Calu3 (cell line): ENCODE measurements around the gene DESI2. TPM values are rescaled to one million over a fixed set of nuclear protein-coding genes. Genes with fewer than 3 reads are reported as not detected.
"Not testable (repeated sequence)": the region's sequence is repeated elsewhere in the genome, so short reads cannot be mapped to it uniquely, and the experiment has no call there.

Experiments used
- BruUV-seq: library from RNA; stranded (reverse); fragments of 400-500 nt; replicated peaks from 2 replicates; lab custom pipeline; 2021; lab: Mats Ljungman, UMichigan
- CTCF ChIA-PET: fragments of 300-600 bp; sonication (Branson Sonifier 250); formaldehyde crosslinking; loops from one replicate; lab custom pipeline; 2022; ENCODE audit warnings: antibody characterized with exemption; lab: Charles Lee
- DNase-seq: peaks from one replicate; pipeline ENCODE4 v3.0.0; 2022
- H3K27ac Mint-ChIP-seq: one replicate; pipeline ENCODE4 v1.8.0; 2022; ENCODE audit warnings: mixed read lengths; ENCODE audit not compliant: unreplicated experiment
- H3K27me3 Mint-ChIP-seq: one replicate; pipeline ENCODE4 v1.8.0; 2022; ENCODE audit warnings: mixed read lengths; ENCODE audit not compliant: unreplicated experiment
- H3K36me3 Mint-ChIP-seq: one replicate; pipeline ENCODE4 v1.8.0; 2022; ENCODE audit warnings: mild to moderate bottlenecking, moderate library complexity, mixed read lengths; ENCODE audit not compliant: insufficient read depth, unreplicated experiment
- H3K4me1 Mint-ChIP-seq: one replicate; pipeline ENCODE4 v1.8.0; 2022; ENCODE audit warnings: mild to moderate bottlenecking, low read depth, mixed read lengths; ENCODE audit not compliant: unreplicated experiment
- H3K4me3 Mint-ChIP-seq: one replicate; pipeline ENCODE4 v1.8.0; 2022; ENCODE audit warnings: mild to moderate bottlenecking, low read depth, moderate library complexity, mixed read lengths; ENCODE audit not compliant: unreplicated experiment
- H3K9me3 Mint-ChIP-seq: one replicate; pipeline ENCODE4 v1.8.0; 2022; ENCODE audit warnings: low read depth, mixed read lengths; ENCODE audit not compliant: unreplicated experiment
- intact Hi-C: fragments of 100-400 bp; cut with micrococcal nuclease; formaldehyde crosslinking; loops from one replicate; pipeline ENCODE4 v1.10.0; 2022; ENCODE audit not compliant: unreplicated experiment
- total RNA-seq: library from RNA; stranded (reverse); gene quantifications from 2 replicates; pipeline ENCODE4 v1.2.3, GENCODE V29; 2022
- TF ChIP-seq, protein P1 (sequence below): fragments of 200-600 bp; IDR thresholded peaks from one replicate; pipeline ENCODE4 v1.8.0; 2022; ENCODE audit warnings: antibody characterized with exemption; ENCODE audit not compliant: unreplicated experiment

Gene DESI2
- total RNA-seq, 1 experiment from 2014 or later: 39.1 TPM

DNA sequence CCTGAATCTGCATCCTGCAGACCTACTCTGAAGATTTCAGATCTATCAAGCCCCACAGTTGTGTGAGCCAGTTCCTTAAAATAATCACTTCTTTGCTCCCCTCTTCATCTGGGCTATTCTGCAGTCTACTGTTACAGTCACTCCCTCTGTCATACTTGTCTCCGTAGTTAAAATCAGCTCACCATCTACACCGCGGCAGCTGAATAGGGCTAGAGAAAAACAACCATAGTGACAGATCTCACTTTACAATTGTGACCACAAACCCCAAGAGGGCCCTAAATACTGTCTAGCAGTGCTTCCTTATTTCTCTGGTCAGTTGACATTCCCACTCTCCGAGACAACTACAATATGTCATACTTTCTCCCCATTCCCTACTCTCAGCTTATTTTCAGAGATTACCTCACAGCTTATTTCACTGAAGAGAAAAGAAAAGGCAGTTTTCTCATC lies 12.9 kb downstream of the DESI2 start:
- Mint-ChIP-seq H3K4me3 (no peak overlapping the region), H3K4me1 (no peaks in the 10 kb centered on the region), H3K36me3 (no peaks in the 10 kb centered on the region), H3K9me3 (no peaks in the 10 kb centered on the region), H3K27ac (no peak overlapping the region), H3K27me3 (no peaks in the 10 kb centered on the region)
- no peak for DNase-seq
- no TSS peak for BruUV-seq
- CTCF ChIA-PET: no interaction called here
- TF ChIP-seq, protein P1, sequence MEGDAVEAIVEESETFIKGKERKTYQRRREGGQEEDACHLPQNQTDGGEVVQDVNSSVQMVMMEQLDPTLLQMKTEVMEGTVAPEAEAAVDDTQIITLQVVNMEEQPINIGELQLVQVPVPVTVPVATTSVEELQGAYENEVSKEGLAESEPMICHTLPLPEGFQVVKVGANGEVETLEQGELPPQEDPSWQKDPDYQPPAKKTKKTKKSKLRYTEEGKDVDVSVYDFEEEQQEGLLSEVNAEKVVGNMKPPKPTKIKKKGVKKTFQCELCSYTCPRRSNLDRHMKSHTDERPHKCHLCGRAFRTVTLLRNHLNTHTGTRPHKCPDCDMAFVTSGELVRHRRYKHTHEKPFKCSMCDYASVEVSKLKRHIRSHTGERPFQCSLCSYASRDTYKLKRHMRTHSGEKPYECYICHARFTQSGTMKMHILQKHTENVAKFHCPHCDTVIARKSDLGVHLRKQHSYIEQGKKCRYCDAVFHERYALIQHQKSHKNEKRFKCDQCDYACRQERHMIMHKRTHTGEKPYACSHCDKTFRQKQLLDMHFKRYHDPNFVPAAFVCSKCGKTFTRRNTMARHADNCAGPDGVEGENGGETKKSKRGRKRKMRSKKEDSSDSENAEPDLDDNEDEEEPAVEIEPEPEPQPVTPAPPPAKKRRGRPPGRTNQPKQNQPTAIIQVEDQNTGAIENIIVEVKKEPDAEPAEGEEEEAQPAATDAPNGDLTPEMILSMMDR: no peak
- intact Hi-C loops: no loop called here

DNA sequence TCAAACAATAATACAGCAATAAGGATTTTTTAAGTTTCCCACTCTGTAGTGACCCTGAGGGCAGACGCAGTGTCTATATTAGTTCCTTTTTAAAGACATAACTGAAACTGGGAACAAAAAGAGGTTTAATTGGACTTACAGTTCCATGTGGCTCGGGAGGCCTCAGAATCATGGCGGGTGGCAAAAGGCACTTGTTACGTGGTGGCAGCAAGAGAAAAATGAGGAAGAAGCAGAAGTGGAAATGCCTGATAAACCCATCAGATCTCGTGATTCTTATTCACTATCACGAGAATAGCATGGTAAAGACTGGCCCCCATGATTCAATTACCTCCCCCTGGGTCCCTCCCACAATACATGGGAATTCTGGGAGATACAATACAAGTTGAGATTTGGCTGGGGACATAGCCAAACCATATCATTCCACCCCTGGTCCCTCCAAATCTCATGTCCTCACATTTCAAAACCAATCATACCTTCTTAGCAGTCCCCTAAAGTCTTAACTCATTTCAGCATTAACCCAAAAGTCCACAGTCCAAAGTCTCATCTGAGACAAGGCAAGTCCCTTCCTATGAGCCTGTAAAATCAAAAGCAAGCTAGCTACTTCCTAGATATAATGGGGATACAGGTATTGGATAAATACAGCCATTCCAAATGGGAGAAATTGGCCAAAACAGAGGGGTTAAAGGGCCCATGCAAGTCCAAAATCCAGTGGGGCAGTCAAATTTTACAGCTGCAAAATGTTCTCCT lies 13.9 kb downstream of the DESI2 start:
- DNase-seq, H3K27ac Mint-ChIP-seq, H3K36me3 Mint-ChIP-seq, intact Hi-C loops, H3K27me3 Mint-ChIP-seq, BruUV-seq, H3K4me1 Mint-ChIP-seq, H3K4me3 Mint-ChIP-seq, H3K9me3 Mint-ChIP-seq: not testable (repeated sequence)
- CTCF ChIA-PET: interaction anchor here (0.5 kb wide), 1 partner anchor 568 kb away, joined by 3 read pairs; no protein-coding TSS in a partner anchor

DNA sequence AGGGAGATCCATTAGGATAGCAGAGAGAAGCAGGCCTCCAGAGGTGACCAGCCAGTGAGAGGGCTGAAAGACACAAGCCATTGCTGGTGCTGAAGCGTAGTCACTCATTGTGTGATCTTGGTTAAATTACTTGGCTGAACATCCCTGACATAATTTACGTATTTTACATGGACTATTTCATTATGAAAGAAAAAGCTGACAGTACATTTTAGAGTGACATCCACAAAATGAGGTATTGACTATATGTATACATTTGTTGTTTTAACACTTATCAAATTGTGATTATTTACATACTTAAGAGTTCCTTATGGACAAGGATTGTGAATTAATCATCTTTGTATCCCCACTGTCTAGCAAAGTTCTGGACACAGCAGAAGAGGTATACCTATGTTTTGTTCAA lies 14.9 kb downstream of the DESI2 start:
- intact Hi-C loops: no loop called here
- no peaks in the 10 kb centered on the region for H3K36me3 Mint-ChIP-seq
- H3K27me3 Mint-ChIP-seq: no peaks in the 10 kb centered on the region
- no TSS peak for BruUV-seq
- TF ChIP-seq, protein P1: no peak
- no peak overlapping the region for H3K4me3 Mint-ChIP-seq
- CTCF ChIA-PET: no interaction called here
- H3K27ac Mint-ChIP-seq: no peak overlapping the region
- no peak for DNase-seq
- no peaks in the 10 kb centered on the region for H3K9me3 Mint-ChIP-seq
- H3K4me1 Mint-ChIP-seq: no peaks in the 10 kb centered on the region

DNA sequence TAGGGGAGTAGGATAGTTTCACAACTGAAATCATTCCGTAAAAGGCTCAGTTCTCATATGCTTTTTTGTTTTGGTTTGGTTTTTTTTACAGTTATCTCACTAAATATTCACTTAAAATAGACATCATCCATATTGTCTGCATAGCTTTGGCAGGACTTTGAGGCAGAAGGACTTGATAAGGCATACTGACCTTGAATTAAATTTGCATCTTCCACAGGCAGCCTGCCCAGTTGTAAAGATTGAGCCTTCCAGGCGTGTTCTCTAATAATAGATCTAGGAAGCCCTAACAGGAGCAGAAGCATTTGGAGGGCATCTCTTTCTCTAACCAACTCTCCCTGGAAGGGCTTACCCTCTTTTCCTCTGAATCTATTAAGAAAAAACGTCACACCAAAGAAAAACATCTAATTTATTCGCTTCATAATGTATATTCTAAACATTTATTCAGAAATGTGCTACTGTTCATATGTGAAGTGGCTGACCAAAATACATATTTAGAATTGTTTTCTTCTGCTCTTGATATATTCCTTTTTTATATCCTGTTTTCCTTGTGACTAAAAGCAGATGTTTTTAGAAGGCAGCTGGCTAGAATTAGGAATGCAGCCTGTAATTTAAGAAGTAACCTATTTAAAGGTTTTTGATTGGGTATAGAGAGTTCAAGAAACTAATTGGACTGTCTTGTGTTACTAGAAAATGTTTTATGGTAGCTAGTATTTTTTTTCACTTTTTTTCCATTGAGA lies 20.2 kb downstream of the DESI2 start:
- H3K9me3 Mint-ChIP-seq: no peaks in the 10 kb centered on the region
- H3K36me3 Mint-ChIP-seq: no peaks in the 10 kb centered on the region
- no peak overlapping the region for H3K4me3 Mint-ChIP-seq
- TF ChIP-seq, protein P1: no peak
- CTCF ChIA-PET: interaction anchor here (0.9 kb wide), 1 partner anchor 164 kb away, joined by 4 read pairs; no protein-coding TSS in a partner anchor
- DNase-seq: no peak
- H3K27ac Mint-ChIP-seq: no peak overlapping the region
- intact Hi-C loops: no loop called here
- H3K4me1 Mint-ChIP-seq: no peaks in the 10 kb centered on the region
- no TSS peak for BruUV-seq
- no peaks in the 10 kb centered on the region for H3K27me3 Mint-ChIP-seq
